ENCODE results near the gene DPCD. TPM values are rescaled to one million over a fixed set of nuclear protein-coding genes. Genes with fewer than 3 reads are reported as not detected.

Gene DPCD
- 21.5 TPM for total RNA-seq
- long read RNA-seq, transcript DPCD-202 (6 exons, 858 nt): major isoform, 7 of 7 reads
- long read RNA-seq, partial matches to known transcripts: 0 of 7 reads
- long read RNA-seq, other reads (novel, unspliced or antisense): 0 of 7 reads

DNA sequence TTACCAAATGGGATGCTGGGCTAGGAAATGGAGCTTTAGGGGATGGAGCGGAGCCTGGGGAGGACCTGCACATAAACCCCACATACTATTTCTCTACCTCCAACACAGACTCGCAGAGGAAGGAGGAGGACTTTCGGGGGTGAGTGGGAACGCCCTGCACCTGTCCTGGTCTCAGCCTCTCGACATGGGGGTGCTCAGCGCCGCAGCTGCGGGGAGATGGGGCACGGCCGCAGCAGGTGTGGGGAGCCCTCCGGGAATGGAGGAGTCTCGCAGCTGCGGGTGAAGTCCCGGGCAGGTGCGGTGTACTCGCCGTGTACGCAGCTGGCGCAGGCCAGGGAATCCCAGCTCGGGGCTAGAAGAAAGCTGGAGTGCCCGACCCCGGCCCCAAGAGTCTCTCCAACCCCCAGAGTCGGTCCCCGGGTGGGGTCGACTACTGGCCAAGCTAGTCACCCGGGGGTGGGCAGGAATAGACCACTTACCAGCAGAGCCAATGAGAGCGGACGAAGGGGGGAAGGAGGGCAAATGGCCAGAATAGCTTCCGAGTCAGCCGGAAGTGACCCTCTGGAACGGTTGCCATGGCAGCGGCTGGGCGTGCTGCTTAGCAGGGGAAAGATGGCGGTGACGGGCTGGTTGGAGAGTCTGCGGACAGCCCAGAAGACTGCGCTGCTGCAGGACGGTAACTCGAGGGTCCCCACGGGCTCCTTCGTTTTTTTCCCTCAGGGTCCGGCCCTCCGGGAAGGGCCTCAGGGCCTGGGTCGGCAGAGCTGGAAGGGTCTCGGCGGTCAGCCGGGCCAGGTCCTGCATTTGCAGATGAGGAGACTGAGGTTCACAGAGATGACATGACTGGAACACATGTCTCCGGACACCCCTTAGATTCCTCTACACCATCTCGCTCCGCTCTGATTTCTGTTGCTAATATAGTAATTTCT is at the start of gene DPCD, which contains the start of gene POLL:
Gene DPCD (plus strand): TSS at position 597 of the 929 bp plus-strand sequence. CDS start 16 bp downstream, at position 613.
Gene POLL (minus strand): TSS at position 533 of the 929 bp plus-strand sequence. CDS start 897 bp downstream, outside the sequence.
- ATAC-seq (peak; percentile 94), DNase-seq (ENCODE audit: missing footprints) (peak; percentile 99)
- intact Hi-C loops (cut with DNase I): no loop called here

DNA sequence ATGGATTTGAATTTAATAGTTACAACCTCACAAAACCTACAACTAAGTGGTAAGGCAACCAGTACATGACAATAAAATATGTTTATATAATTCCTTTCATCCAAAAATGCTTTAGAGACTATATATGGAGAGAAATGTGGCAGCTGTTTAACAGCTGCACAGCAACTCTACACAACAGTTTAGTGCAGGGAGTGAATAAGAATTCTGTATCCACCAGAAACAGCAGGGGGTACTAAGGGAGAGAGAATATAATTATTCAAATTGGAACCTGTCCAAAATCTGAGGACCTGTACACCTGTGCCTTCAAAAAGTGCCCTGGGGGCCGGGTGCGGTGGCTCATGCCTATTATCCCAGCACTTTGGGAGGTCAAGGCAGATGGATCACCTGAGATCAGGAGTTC is 49.7 kb upstream of the DPCD start:
- intact Hi-C loops (cut with DNase I): no loop called here
- ATAC-seq: no peak
- no peak for DNase-seq (ENCODE audit: missing footprints)

DNA sequence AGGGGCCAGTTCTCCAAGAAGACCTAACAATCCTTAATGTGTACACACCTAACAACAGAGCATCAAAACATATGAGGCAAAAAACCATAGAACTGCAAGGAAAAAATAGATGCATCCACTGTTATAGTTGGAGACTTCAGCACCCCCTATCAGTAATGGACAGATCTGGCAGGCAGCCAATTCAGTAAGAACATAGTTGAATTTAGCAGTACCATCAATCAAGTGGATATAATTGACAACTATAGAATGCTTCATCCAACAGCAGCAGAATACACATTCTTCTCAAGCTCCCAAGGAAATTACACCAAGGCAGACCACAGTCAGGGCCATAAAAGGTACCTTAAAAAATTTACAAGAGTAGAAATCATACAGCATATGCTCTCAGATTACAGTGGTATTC is 42.2 kb upstream of the DPCD start:
- intact Hi-C loops (cut with DNase I): no loop called here
- ATAC-seq (no peak), DNase-seq (ENCODE audit: missing footprints) (no peak)

DNA sequence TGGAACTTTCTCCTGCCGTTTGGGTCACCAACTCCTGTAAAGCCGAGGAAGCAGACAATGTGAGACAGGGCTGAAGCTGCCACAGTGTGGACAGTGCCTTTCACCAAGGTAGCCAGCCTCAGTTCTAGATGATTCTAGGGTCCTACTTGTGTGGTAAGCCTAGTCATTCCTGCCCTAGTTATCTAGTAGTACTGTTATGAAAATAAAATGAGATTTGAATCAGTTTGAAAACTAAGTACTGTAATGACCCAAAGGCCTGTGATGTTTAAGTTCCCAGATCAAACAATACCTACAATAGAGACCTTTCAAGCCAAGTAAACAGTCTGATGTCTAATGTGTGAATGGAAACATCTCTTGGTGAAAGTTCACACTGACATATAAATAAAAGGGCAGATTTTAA is 37.2 kb upstream of the DPCD start:
- no peak for DNase-seq (ENCODE audit: missing footprints)
- no peak for ATAC-seq
- intact Hi-C loops (cut with DNase I): no loop called here

DNA sequence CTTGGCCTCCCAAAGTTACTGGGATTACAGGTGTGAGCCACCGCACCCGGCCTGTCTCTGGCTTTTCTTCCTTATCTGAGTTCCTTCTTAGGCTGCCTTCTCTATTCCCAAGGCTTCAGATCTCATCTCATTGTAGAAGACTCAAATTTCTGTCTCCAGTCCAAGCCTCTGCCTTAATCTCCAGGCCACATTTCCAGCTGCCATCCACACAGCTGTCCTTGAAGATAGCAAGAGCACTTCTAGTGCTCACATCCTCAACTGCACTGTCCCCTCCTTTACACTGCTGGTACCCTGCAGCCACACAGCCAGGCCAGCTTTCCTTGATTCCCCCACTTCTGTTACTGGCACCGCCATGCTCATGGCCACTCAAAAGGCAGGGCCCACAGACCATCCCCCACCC is 35.7 kb upstream of the DPCD start:
- no peak for DNase-seq (ENCODE audit: missing footprints)
- ATAC-seq: no peak
- intact Hi-C loops (cut with DNase I): no loop called here

DNA sequence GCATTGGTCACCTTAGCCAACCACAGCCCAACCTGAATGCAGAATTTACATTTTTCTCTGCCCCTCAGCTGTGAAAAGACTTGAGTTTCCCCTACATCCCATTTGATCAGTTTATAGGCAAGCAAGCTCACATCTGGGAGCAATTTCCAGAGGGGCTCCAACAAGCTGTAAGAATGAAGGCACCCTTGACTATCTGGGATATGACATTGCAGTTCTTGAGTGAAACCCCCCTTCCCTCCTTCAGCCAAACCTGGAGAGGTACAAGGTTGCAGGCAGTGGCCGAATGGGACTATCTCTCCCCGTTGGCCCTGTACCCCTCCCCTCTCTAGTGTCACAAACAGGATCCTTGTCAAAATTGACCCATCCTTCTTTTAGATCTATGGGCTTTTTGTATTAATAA is 30.6 kb upstream of the DPCD start:
- DNase-seq (ENCODE audit: missing footprints) (no peak), ATAC-seq (no peak)
- intact Hi-C loops (cut with DNase I): no loop called here

DNA sequence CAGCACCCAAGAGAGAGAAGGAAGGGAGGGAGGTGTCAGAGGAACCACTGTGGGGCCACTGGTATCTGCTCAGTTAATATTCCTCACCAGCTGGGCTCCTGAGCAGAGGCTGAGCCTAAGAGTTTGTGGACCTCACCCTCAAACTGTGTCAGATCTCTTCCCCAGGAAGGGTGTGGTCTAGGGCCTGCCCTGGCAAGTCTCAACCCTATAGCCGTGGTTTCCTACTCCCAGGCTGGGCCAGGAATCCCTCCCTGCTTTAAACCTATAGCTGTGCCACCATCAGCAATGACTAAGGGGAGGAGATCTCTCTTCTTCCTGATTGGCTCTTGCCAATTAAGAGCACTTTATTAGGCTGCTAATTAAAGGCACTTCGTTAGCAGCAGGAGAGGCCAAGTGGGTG is 29.9 kb upstream of the DPCD start:
- ATAC-seq (no peak), DNase-seq (ENCODE audit: missing footprints) (no peak)
- intact Hi-C loops (cut with DNase I): no loop called here

DNA sequence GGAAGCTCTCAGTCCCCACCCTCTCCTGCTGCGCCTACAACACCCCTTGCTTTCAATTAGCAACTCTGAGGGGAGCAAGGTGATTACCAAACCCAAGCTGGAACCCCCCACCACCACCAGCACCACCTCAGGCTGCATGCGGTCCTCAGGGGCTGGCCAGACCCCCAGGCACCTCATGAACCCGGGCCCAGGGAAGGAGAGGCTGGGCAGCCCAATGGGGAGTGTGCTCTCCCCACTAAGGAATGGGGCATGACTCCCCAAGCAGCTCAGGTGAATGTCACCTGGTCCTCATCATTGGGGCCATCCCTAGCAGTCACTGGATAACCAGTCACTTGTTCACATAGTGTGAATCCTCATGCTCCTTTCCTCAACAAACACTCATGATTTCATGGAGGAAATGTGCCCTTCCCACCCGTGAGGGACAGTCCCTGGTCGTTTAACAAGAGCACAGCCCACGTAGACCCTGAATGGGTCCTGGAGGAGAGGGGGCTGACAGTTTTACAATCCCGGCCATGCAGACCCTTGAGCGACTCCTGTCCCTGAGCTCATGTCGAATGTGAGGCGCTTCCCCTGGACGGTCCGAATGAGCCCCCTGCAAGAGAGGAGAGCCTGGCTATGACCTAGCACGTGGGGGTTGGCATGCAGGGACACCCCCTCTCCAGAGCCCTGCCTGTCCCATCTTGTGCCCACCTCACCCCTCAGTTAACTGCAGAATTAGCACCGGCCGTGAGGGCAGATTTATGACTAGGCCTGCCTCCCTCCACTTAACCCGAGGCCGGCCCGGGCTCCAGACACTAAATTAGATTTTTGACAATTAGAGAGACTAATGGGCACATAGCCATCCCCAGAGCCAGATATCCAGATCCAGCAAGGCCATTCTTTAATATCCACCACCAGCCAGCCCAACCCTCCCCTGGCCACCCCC is 29.2 kb upstream of the DPCD start:
- intact Hi-C loops (cut with DNase I): no loop called here
- DNase-seq (ENCODE audit: missing footprints) (no peak), ATAC-seq (no peak)

DNA sequence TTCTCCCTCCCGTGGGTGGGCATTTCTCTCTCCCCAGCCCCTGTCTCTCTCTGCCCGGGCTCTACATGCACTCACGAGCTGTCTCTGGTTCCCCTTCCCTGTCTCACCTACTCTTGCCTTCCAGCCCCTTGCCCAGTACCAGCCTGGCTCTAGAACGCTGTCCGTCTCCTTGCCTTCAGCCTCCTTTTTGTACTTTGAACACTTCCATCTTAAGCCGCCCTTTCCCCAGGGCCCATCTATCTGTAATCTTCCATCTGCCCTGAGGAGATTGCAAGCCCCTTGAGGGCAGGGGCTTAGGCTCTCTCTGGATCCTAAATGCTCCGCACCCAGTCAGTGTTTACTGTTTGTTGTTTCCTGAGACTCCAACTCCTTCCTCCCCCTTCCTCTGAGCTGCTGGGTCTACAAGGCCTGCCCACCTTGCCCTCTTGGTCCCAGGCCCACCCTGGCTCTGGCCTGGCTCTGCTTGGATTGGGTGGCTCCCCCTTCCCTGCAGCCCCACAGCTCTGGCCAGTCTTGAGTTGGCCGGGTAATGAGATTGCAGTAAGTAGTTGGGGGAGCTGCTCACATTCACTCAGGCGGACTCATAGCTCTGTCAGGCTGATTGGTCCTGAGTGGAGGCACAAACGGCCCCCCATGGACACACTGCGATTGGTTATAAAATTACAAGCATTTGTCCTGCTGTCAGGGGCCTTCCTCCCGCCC is 28.4 kb upstream of the DPCD start:
- intact Hi-C loops (cut with DNase I): loop anchor here (10.0 kb wide), 1 partner anchor 265 kb away; no protein-coding TSS in a partner anchor
- no peak for DNase-seq (ENCODE audit: missing footprints)
- no peak for ATAC-seq

DNA sequence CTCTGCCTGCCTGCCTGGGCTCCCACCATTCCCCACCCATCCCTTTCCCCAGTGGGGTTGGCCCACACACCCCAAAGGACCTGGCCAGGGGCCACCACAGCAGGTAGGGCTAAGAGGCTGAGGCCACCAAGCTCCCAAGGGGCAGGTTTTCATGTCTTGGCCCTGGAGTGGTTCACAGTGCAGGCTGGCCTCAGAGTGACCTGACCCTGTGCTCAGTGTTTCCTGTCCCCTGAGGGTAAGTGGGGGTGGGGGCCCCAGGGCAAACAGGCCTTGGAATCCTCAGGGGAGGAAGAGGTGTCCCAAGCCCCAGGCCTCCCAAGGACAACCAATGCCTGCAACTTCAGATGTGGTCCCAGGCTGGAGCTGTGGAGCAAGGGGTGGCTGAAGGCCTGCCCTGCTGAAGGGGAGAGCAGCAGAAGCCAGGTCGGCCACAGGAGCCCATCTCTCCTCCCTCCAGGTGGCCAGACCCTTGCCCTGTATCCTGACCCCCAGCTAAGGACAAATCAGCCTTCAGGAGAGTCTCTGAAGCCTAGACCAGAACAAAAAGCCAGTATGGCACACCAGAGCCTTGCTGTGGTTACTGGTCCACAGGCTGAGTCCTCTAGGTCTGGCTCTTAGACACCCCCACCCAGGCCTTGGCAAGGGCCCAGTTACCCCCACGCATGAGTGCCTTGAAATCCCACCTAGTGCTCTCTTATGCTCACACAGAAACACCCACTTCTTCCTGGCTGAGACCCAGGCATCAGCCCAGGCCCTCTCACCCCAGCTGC is 27.6 kb upstream of the DPCD start:
- no peak for DNase-seq (ENCODE audit: missing footprints)
- intact Hi-C loops (cut with DNase I): loop anchor here (10.0 kb wide), 1 partner anchor 266 kb away; no protein-coding TSS in a partner anchor
- ATAC-seq: no peak

DNA sequence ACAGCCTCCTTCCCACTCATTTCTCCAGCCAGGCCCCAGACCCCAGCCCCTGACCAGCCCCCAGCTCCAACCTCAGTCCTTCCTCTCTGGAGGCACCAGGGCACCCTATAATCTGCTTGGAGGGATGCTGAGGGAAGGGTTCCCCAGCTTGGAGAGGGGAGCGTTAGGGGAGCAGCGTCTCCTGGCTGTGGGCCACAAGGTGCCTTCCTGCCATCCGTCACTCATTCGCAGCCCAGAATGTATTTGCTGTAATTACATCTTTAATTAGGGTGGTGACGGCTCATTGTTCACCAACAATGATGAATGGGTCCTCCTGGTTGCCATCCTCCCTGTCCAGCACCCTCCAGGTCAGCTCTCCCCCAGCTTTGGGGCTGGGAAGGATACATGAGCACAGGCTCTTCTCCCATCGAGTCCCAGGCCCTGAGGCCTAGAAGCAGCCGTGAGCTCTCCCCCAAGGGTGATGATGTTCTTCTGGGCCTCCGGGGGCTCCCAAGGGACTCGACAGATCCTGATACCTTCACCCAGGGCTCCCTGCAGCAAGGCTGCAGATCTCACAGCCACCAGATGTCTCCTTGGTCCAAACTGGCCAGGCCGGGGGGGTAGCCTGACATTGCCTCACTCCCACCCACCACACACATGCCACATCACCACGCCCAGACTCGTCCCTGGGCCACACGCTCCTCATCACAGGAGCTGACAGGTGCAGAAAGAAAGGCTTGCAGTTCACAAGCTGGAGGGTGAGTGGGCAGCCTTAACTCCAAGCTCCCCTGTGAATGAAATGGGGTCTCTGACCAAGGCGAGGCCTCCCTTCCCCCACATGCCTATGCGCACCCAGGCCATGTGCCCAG is 26.8 kb upstream of the DPCD start:
- no peak for ATAC-seq
- DNase-seq (ENCODE audit: missing footprints): no peak
- intact Hi-C loops (cut with DNase I): loop anchor here (10.0 kb wide), 1 partner anchor 266 kb away; no protein-coding TSS in a partner anchor

DNA sequence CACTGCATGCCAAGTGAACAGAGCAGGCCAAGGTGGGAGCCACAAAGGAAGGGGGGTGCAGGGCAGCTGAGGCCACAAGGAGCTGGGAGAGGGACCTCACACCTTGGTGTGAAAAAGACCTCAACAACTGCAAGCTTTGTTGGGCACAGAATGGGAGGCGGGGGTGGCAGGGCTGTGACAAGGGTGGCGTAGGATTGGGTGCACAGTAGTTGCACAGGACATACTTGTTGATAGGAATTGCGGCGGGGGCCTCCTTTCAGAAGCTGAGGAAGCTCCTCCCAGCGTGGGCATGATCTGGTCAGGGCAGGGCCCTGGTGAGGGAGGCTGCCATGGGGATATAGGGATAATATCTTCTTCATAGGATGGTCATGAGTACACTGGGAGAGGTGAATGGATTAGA is 25.9 kb upstream of the DPCD start:
- DNase-seq (ENCODE audit: missing footprints): no peak
- intact Hi-C loops (cut with DNase I): loop anchor here (10.0 kb wide), 1 partner anchor 267 kb away; no protein-coding TSS in a partner anchor
- ATAC-seq: no peak

DNA sequence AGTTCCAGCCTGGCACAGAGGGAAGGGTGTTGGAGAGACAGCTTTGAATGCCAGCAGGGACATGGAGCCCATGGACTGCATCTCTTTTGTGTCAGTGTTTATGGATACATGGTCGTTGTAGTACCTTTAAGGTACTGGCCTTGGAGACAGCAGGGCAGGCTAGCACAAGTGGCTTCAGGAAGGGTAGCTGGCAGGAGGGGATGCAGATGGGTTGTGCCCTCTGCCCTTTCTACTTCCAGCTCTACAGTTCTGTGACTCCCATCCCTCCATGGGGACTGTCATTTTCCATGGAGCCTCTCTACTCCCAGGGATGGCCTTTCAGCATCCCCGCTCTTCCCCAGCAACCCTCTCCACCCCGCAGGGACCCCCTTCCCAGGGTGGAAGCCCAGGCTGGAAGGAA is 25.1 kb upstream of the DPCD start:
- DNase-seq (ENCODE audit: missing footprints) (no peak), ATAC-seq (no peak)
- intact Hi-C loops (cut with DNase I): loop anchor here (10.0 kb wide), 1 partner anchor 268 kb away; no protein-coding TSS in a partner anchor

DNA sequence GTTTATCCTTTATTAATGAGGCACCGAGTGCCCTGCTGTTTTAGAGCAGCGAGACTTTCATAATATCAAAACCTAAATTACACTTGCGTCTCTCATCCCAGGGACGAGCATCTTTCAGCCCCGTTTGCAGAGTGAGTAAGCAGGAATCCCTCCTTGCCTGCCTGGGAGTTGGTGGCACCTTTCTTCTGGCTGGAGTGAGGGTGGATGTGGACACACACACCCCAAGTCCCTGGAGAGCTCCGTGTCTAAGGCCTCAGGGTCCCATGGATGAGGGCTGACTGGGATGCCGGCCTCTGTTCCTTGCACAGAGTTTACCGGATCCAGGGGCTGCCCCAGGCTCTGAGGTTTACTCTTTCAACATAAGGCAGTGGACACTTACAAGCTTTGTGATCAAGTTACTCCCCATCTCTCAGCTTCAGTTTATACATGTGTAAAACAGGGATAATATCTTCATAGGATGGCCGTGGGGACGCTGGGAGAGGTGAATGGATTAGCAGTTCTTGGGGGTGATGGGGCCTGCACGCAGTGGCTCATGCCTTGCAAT is 24.6 kb upstream of the DPCD start:
- intact Hi-C loops (cut with DNase I): loop anchor here (10.0 kb wide), 1 partner anchor 269 kb away; no protein-coding TSS in a partner anchor
- DNase-seq (ENCODE audit: missing footprints): no peak
- ATAC-seq: no peak

DNA sequence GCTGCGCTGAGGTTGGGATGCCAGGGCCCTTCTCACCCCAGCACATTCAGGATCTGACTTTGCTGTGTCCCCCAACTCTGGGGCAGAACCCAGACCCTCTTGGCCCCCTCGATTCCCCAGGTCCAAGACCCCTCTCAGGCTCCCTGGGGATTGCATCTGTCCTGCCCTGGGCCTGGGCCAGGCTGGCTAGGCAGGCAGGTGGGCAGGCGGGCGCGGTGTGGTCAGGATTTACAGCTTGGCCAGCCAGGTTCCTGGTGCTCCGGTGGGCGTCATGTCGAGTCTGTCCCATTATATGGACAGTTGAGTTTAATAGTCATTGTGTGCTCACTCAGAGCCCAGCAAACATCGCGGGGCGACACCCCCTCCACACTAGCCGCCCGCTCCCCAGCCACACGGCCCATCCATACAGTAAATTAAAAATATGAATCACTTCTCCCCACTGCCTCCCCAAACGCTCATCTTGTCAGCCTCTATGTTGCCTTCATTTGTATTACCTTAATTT is 23.6 kb upstream of the DPCD start:
- no peak for DNase-seq (ENCODE audit: missing footprints)
- intact Hi-C loops (cut with DNase I): loop anchor here (10.0 kb wide), 1 partner anchor 270 kb away; no protein-coding TSS in a partner anchor
- ATAC-seq: no peak

DNA sequence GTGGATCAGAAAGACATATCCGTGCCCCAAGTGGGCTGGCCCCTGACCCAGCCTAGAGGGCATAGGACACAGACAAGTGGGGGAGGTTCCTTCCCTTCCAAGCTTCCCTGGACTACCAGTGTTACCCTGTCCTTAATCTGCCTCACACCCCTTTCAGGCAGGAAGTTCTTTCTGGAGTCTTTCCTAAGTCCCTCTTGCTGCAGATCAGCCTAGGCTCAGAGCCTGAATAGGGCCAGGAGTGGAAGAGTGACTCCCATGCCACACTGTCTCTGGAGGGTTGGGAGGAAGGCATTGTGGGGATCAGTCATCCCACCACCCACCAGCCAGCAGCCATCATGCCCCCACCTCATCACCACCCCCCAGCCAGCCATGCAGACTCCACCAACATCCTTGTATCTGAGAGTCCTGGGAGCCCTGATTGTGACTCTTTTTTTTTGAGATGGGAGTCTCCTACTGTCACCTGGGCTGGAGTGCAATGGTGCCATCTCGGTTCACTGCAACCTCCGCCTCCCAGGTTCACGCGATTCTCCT is 22.7 kb upstream of the DPCD start:
- DNase-seq (ENCODE audit: missing footprints) (no peak), ATAC-seq (no peak)
- intact Hi-C loops (cut with DNase I): loop anchor here (10.0 kb wide), 1 partner anchor 271 kb away; no protein-coding TSS in a partner anchor
